GM10266 (cell line): ENCODE results near the gene CADPS2.

Source experiments
- DNase-seq: peaks from one replicate; pipeline ENCODE4 v3.0.0; 2012; ENCODE audit errors: extremely low spot score
- CTCF ChIP-seq: IDR thresholded peaks from 2 replicates; pipeline ENCODE4 v1.5.1; 2012; ENCODE audit warnings: mild to moderate bottlenecking, low read depth; ENCODE audit not compliant: control insufficient read depth, insufficient read depth; ENCODE audit errors: missing control alignments

CADPS2 gene

GRCh38 chr7:122311050-122311700, 575.1 kb downstream of the CADPS2 start:
- DNase-seq: no peak
- no peak for TF ChIP-seq CTCF

GRCh38 chr7:122310119-122311021, 575.9 kb downstream of the CADPS2 start:
- DNase-seq: no peak
- no peak for TF ChIP-seq CTCF

GRCh38 chr7:122309421-122309820, 576.8 kb downstream of the CADPS2 start:
- TF ChIP-seq CTCF: no peak
- no peak for DNase-seq

GRCh38 chr7:122307228-122307621, 579.0 kb downstream of the CADPS2 start:
- no peak for DNase-seq
- no peak for TF ChIP-seq CTCF

GRCh38 chr7:122306320-122307227, 579.7 kb downstream of the CADPS2 start:
- DNase-seq: no peak
- no peak for TF ChIP-seq CTCF

- TF ChIP-seq CTCF: no peak
- DNase-seq: no peak
Observed at GRCh38 chr7:122305475-122306319, 580.6 kb downstream of the CADPS2 start.
